Osteoblast (primary cell): Measurements from ENCODE around the gene TMEM63A. TPM values are rescaled to one million over a fixed set of nuclear protein-coding genes. Genes with fewer than 3 reads are reported as not detected.

Experiments used
- DNase-seq: peaks from one replicate; pipeline ENCODE4 v3.0.0; 2011; ENCODE audit warnings: low spot score, mixed read lengths; ENCODE audit not compliant: insufficient read length; ENCODE audit errors: missing footprints
- H2AFZ ChIP-seq: 2 replicates; pipeline ENCODE4 v1.6.0; 2011; ENCODE audit warnings: mild to moderate bottlenecking, low read length
- H3K27ac ChIP-seq: 2 replicates; pipeline ENCODE4 v1.5.1; 2011; ENCODE audit warnings: mild to moderate bottlenecking, low read depth, low read length, moderate library complexity
- H3K27me3 ChIP-seq: 2 replicates; pipeline ENCODE4 v1.6.0; 2012; ENCODE audit warnings: mild to moderate bottlenecking, control low read depth, inconsistent platforms, low read length, moderate library complexity; ENCODE audit not compliant: insufficient read depth
- H3K36me3 ChIP-seq: 2 replicates; pipeline ENCODE4 v1.5.1; 2011; ENCODE audit warnings: mild to moderate bottlenecking, low read length, control low read depth, moderate library complexity; ENCODE audit not compliant: insufficient read depth
- H3K4me1 ChIP-seq: 2 replicates; pipeline ENCODE4 v1.5.1; 2011; ENCODE audit warnings: mild to moderate bottlenecking, low read length, control low read depth, moderate library complexity; ENCODE audit not compliant: insufficient read depth
- H3K4me2 ChIP-seq: 2 replicates; pipeline ENCODE4 v1.6.0; 2011; ENCODE audit warnings: mild to moderate bottlenecking, low read length; ENCODE audit not compliant: insufficient read depth
- H3K4me3 ChIP-seq: fragments of 200-600 bp; sonication (generic); 3 replicates; pipeline ENCODE4 v1.5.1; 2012; ENCODE audit warnings: mild to moderate bottlenecking, low read length, inconsistent platforms; ENCODE audit not compliant: insufficient read depth
- H3K79me2 ChIP-seq: 2 replicates; pipeline ENCODE4 v1.6.0; 2012; ENCODE audit warnings: mild to moderate bottlenecking, low read length, control low read depth, inconsistent platforms; ENCODE audit not compliant: insufficient read depth
- H3K9me3 ChIP-seq: 2 replicates; pipeline ENCODE4 v1.5.1; 2011; ENCODE audit warnings: low read depth, low read length, control low read depth
- H4K20me1 ChIP-seq: 2 replicates; pipeline ENCODE4 v1.6.0; 2012; ENCODE audit warnings: mild to moderate bottlenecking, low read length, control low read depth; ENCODE audit not compliant: insufficient read depth
- CTCF ChIP-seq: IDR thresholded peaks from 2 replicates; pipeline ENCODE4 v1.5.1; 2011; ENCODE audit warnings: mild to moderate bottlenecking, low read depth, low read length, moderate library complexity; ENCODE audit errors: extremely low read depth
- total RNA-seq: library from RNA; depleted of rRNA; stranded (reverse); fragments of >200 nt; gene quantifications from 2 replicates; pipeline ENCODE4 v1.2.3, GENCODE V29; 2012

TMEM63A gene
- total RNA-seq, 1 donor, result 23.2 TPM

DNA sequence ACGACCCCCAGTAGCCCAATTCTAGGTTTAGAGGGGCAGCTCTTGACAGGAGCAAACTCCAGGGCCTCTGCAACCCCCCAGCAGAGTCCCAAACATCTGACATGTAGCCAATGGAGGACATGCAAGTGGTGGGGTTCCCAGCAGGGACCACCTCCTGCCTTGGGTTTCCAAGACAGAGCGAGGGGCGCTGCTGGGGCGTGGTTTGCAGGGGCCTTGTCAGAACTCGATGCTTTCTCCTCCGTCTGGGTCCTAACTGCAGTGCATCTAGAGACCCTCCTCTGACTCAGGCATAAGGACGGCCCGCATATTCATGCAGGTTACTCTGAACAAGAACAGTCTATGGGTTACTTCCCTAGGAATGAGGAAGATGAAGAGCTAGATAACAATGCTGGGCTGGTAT is 55.1 kb downstream of the TMEM63A start:
- DNase-seq, result no peak
- no peak overlapping the region for H3K4me2 ChIP-seq
- TF ChIP-seq CTCF, result no peak
- H3K4me3 ChIP-seq, result no peak overlapping the region
- H2AFZ ChIP-seq, result no peak overlapping the region
- H3K4me1 ChIP-seq, result peaks cover 11% of the 10 kb centered on the region
- no peaks in the 10 kb centered on the region for H3K9me3 ChIP-seq
- H3K27ac ChIP-seq, result no peak overlapping the region
- H3K79me2 ChIP-seq, result no peaks in the 10 kb centered on the region
- peaks cover 7% of the 10 kb centered on the region for H3K36me3 ChIP-seq
- H4K20me1 ChIP-seq, result no peaks in the 10 kb centered on the region
- no peaks in the 10 kb centered on the region for H3K27me3 ChIP-seq

DNA sequence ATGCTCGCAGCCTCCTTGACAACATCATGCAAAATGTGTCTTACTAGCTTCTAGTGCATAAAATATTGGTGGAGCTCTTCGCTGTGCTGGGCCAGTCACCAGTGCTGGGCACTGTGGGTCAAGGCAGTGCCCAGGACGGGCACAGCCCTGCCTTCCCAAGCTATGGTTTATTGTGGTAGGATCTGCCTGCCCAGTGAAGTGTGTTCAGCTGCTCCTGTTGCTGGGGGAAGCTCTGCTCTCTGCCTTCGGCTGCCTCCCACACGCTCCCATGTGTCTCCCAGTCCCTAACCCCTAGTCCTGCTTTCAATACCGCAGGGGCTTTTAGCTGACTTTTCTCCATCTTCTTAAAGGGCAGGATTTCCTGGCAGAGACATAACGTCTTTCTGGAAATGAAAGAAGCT is 56.6 kb downstream of the TMEM63A start:
- no peaks in the 10 kb centered on the region for H3K27me3 ChIP-seq
- no peaks in the 10 kb centered on the region for H3K79me2 ChIP-seq
- H3K36me3 ChIP-seq, result no peaks in the 10 kb centered on the region
- no peak for TF ChIP-seq CTCF
- H2AFZ ChIP-seq, result no peak overlapping the region
- peaks cover 11% of the 10 kb centered on the region for H3K4me1 ChIP-seq
- no peak overlapping the region for H3K27ac ChIP-seq
- no peak overlapping the region for H3K4me3 ChIP-seq
- H4K20me1 ChIP-seq, result no peaks in the 10 kb centered on the region
- peak; percentile 70 for DNase-seq
- peak overlapping the region; percentile 34 for H3K4me2 ChIP-seq
- no peaks in the 10 kb centered on the region for H3K9me3 ChIP-seq

- no peaks in the 10 kb centered on the region for H4K20me1 ChIP-seq
- no peak overlapping the region for H3K27ac ChIP-seq
- H2AFZ ChIP-seq, result no peak overlapping the region
- no peaks in the 10 kb centered on the region for H3K79me2 ChIP-seq
- peak overlapping the region; percentile 34 for H3K4me2 ChIP-seq
- peaks cover 11% of the 10 kb centered on the region for H3K4me1 ChIP-seq
- DNase-seq, result no peak
- H3K27me3 ChIP-seq, result no peaks in the 10 kb centered on the region
- H3K9me3 ChIP-seq, result no peaks in the 10 kb centered on the region
- H3K36me3 ChIP-seq, result no peaks in the 10 kb centered on the region
- no peak for TF ChIP-seq CTCF
- H3K4me3 ChIP-seq, result no peak overlapping the region
Observed at GRCh38 chr1:225825078-225825477, 57.1 kb downstream of the TMEM63A start.

- no peak overlapping the region for H3K4me3 ChIP-seq
- H3K4me2 ChIP-seq, result no peak overlapping the region
- no peak for TF ChIP-seq CTCF
- H2AFZ ChIP-seq, result no peak overlapping the region
- DNase-seq, result peak; percentile 72
- H4K20me1 ChIP-seq, result no peaks in the 10 kb centered on the region
- no peak overlapping the region for H3K27ac ChIP-seq
- no peaks in the 10 kb centered on the region for H3K79me2 ChIP-seq
- H3K9me3 ChIP-seq, result no peaks in the 10 kb centered on the region
- peaks cover 11% of the 10 kb centered on the region for H3K4me1 ChIP-seq
- H3K36me3 ChIP-seq, result no peaks in the 10 kb centered on the region
- H3K27me3 ChIP-seq, result no peaks in the 10 kb centered on the region
Observed at GRCh38 chr1:225824533-225824941, 57.6 kb downstream of the TMEM63A start.
